NCI-H146 treated with DMSO at 0.1 percent for 48 hours (cell line): Measurements from ENCODE around the gene SORCS3.
A peak's percentile ranks its signal among the peaks of the same experiment; 100 is the strongest.

Experiments
- DNase-seq: peaks from one replicate; lab custom pipeline; 2025; ENCODE audit not compliant: unreplicated experiment; lab: John Stamatoyannopoulos, UW

SORCS3 gene

DNA sequence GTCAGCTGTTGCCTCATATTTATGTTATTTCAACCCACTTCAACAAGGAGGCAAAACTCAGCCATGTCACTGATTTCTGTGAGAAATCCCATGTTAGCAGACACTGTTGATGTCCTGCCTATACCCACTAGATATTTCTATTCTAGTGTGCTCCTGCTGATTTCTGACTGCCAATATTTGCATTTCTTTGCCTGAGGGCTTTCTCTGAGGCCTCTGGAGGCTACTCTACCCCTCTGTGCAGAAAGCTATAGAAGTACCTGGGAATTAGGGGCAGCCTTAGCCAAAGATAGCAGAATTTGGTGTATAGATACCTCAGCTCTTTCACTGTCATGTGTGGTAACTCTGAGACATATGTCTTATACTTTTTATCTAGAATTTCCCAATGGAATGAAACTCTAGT, 348.8 kb downstream of the SORCS3 start:
- peak; percentile 11 for DNase-seq

DNA sequence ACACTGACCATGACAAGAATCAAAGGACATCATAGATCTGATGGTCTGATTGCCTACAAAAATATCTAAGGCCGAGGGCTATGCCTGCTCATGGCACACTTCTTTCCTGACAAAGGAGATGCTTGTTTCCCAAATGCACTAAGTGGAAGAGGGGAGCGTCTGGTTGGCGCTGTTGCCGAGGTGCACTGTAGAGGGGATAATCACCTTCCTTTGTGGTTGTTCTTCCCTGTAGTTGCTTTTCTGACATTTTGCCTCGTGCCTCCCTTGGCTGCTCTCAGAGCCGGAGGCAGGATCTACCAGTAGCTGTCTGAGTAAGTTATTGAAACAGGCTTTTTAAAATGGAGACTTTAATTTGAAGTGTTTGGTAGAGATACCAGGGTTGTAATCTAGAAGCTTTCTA, 352.0 kb downstream of the SORCS3 start:
- DNase-seq: no peak

DNA sequence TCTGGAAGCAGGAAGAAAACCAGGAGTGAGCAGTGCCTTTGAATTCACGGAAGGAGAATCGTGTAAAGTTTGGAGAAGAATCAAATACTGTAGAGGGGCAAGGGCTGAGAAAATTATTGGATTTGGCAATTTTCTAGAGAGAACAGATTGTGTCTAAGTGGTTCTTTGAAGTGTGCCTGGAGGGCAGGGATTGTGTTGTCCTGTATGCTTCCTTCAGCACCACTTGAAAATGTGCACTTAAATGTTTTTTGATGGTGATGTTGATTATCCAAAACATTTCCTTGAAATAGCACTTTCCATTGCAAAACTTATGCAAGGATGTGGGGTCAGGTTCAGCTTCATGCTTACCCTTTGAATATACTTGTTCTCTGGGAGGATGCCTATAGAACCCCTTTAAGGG, 360.2 kb downstream of the SORCS3 start:
- DNase-seq: no peak

DNA sequence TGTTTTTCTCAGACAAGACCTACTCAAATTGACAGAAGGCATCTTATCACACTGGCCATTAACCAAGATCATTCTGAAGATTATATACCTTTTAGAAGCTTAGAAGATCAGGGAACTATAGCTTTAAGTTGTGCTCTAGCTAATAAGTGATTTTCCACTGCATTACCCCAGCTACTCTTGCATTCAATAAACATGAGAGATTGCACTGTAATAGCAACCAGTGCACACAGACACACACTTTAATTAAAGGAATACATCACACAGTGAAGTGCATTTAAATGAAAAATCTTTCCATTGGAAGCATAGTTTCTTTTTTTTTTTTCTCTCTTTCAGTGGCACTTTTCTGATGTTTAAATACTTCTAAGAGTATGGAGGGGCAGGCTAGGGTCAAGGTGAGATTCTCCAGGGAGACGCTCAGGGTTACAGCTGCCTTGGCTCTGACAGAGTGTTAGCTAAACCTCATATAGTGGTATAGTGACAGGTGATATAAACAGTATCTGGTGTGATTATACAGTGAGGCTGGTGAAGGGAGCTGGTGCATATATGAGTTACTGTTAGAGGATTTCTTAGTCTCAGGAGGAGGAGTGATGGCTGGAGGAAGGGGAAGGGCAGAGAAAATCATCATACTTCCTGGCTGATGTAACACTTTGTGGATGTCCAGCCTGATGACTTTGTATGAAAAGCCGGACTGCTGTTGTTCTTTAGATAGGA, 369.5 kb downstream of the SORCS3 start:
- no peak for DNase-seq

DNA sequence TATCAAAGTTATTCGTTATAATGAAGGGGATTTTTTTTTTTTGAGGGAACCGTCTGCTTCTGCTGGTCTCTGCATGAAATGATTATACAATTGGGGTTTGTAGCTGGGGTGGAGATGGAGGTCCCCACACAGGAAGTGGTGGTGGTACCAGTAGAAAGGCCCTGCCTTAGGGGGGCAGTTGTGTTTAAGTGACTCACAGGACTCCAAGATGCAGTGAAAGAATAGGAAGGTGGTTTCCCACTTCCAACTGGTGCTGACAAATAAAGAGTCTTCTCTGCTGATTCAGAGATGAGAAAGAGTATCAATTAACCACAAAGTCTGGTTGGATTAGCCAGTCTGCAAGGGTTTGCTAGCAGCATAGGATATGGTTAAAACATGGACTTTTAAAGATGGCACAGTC, 376.0 kb downstream of the SORCS3 start:
- DNase-seq: no peak

DNA sequence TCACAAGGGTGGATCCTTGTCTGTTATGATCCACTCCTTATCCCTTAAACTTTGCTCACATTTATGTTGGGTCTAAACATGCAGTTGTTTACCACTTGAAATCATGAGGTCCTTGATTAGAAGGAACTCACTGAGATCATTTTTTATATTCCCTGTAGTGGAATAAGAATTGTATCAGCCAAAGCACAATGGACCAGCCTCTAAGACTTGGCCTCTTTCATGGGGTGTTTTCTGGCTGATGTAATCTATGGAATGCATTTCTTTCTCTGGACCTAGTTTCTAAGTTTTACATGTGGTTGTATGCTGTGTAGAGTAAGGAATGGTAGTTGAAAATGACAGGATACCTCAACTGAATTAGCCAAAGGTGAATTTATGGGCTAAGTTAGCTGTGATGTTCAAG, 376.6 kb downstream of the SORCS3 start:
- DNase-seq: no peak

DNA sequence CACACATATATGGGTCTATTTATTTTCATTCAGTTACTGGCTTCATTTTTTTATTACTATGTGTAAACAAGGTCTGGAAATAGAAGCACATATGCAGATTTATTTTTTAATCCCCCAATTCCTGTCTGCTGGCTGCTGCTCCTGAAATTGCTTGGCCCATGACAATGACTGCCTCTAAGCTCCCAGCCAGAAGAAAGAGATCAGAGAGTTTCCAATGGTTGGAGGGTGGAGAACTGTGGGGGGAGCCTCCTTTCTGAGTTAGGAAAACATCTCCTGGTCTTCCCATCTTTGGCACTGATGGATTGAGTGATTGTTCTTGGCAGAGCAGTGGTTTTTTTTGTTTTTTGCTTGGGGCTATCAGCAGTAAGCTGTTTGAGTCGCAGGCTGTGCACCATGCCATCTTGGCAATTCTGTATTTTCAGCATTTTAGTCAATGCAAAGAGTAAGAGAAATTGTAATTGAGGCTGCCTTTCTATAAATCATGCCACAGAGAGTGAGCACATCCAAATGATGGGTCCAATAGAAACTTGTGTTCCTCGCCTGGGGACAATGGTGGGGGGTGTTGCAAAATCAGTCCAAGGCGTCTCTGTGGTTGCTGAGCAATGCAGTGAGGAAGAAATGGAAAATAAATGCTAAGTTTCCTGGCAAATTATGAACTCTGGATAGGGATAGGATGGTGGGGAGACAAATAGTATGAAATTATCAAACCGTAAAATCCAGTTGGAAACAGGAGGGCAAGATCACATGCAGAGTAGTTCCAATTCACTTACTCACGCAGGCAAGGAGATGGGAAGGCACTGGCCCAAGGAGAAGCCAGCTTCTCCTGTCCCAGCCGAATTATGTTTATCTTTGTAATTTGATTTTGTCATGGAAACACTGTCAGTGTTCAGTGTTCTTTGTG, 382.4 kb downstream of the SORCS3 start:
- DNase-seq: no peak

DNA sequence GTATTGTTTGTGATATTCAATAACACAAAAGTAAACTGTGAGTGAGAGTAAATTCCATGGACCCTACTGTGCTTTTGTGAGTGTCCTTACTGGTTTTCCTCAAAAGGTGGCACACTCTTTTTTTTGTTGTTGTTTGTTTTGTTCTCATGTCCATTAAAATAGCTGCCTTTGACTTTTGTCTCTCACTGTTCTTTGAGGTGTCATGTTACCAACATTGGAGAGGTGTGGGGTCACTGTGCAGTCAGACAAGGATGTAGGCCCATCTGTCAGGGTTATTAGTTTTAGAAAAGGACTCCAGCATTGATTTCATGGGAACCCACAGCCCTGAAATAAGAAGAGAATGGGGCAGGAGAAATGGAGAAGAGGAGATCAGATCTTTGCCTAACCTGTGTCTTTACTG, 383.1 kb downstream of the SORCS3 start:
- DNase-seq: peak; percentile 93

DNA sequence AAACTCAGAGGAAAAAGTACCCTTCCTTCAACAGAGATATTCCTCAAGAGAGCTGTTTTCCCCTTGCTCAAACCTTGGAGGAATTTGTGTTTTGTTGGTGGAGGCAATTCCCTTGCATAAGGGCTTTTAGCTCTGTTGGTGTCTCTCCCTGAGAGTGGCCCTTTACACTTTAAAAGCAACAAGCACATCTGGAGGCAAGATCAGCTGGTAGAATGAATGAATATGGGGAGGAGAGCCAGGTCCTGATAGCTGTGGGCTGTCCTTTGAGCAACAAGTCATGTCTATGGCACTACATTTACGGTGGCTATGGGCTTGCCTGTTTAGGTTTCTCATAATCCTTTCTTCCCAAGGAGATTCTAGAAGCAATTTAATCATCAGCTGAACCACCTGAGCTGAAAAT, 384.0 kb downstream of the SORCS3 start:
- DNase-seq: no peak

DNA sequence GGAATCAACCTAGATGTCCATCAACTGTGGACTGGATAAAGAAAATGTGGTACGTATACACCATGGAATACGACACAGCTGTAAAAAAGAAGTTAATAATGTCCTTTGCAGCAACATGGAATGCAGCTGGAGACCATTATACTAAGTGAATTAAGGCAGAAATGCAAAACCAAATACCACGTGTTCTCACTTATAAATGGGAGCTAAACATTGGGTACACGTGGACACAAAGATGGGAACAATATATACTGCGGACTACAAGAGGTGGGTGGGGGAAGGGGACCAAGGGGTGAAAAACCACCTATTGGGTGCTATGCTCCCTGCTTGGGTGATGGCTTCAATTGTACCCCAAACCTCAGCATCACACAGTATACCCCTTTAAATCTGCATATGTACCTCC, 385.5 kb downstream of the SORCS3 start:
- DNase-seq: no peak

DNA sequence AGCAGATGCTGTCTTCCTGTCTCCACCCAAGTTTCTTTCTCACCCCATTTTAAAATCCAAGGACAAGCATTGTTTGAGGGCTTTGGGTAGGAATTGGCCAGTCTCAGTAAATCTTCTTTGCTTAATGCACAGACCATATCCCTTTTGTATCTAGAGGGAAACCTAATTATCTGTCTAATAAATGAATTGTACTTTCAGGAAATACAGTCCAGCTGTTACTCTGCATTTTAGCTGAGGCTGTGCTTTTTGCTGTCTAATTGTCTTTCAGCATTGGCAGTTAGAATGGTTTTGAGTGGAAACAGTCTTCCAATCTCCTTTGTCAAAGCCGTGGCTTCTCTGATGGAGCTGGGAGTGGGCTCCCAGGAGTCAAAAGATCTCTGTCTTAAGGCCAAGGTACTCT, 388.2 kb downstream of the SORCS3 start:
- no peak for DNase-seq

DNA sequence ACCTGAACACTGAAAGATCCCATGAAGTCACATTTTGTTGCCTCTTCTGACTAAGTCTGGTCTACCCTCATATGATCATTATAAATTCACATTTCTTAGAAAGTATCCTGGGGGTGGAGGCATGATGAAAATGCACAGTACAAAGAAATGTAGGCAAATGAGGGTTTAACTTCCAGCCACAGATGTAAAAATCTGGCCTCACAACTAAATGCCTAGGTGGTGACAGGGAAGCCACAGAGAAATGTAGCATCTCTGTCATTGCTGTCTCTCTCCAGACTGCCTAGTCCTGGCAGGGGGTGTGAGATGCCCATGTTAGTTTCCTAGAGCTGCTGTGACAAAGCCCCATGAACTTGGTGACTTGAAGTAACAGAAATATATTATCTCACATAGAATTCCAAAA, 395.9 kb downstream of the SORCS3 start:
- no peak for DNase-seq

DNA sequence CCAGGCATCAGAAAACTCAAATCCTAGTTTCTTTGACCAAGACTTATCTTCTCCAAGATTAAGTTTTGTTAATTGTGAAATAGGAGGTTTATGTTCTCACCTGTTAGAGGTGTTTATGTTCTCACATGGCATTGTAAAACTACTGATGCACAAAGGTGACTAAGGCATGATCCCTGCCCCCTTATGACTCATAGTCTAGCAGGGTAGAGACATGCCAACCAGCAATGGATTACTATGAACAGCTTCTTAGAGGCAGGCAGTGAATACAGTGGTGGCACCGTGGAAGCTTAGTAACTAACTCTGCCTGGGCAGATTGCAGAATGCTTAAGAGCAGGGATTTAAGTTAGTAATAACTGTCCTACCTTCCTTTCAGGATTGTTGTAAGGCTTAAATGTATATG, 400.9 kb downstream of the SORCS3 start:
- no peak for DNase-seq

DNA sequence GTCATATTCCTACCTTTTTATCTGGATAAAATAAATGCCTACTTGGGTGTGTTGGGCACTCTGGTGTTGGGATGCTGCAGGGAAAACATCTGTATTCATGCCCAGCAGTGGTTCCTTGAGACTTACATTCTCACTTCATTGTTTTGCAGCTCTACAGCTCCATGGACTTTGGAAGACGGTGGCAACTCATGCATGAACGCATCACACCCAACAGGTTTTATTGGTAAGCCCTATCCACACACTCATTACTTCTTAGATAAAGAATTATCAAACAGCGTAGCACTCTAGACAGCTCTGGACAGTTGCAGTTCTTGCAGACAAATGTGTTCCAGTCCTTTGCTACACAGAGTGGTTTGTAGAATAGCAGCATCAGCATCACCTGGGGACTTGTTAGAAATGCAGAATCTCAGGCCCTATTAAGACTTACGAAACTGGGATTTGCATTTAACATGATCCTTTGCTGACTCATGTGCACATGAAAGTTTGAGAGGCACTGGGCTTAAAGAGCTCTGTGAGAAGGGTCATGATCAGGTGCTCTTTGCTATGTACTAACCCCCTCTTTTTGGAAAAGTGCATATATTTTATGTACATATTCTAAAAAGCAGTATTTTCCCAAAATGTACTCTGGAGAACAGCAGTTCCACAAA, 401.9 kb downstream of the SORCS3 start:
- DNase-seq: no peak

DNA sequence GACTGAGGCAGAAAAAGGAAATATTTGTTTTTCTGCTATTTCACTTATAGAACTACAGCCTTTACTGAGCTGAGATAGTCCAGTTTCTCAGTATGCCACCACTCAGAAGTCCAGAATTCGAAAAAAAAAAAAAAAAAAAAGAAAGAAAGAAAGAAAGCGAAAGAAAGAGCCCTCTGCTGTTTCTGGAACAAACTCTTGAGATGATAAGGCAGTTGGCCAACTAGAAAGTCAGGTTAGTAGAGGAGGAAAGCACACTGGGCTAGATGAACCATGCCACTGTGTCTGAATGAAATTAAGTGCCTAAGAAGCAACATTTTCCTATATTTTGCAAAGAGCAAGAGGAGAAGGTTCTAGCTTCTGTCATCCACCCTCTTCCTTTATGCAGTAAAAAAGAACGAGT, 403.8 kb downstream of the SORCS3 start:
- DNase-seq: no peak

DNA sequence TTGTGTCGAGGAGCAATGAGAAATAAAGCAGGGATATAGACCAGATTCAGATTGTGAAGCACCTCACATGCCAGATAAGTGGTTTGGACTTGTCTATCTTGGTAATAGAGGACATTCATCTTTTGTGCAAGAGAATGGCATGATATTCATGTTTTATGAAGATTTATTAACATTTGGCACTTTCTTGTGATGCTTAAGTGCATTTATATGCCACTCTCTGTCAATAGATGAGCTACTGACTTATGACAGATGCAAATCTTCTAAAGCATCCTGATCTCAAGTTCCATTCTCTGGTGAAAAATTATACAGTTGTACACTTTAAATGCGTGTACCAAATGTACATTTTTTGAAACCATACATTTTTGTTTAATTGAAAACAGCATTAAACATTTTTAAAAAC, 415.3 kb downstream of the SORCS3 start:
- DNase-seq: no peak

DNA sequence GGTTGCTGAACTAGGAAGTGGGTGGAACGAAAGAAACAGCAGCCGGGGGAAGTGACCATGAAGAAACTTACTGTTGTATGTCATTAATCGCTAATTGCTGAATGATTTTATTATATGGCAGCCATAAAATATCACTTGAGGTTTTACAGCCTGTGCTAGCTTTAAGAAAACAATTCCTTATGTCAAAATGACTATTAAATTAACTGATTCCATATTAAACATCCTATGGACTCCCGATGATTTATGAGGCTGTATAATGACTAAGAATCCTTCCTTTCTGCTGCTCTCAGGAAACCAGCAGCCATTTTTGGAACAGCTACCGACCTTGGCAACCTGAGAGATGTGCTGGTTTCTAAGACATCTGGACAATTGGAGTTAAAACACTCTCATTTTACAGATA, 421.9 kb downstream of the SORCS3 start:
- DNase-seq: no peak

DNA sequence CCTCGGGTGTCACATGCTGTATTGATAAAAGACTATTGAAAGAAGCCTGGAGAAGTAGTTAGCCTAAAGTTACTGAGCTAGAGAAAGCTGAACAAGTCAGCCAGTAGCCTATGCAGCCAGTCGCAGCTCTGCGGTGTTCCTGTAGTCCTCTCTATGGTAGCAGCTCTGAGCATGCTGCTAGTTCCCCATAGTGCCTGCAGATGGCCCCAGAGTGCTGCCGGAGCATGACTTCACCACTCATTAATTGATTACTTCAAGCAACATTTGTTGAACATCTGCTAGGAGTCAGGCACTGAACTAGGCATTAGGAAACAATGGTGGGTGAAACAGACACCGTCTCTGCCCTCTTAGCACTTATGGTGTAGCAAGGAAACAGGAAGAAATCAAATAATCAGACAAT, 422.7 kb downstream of the SORCS3 start:
- peak; percentile 30 for DNase-seq

DNA sequence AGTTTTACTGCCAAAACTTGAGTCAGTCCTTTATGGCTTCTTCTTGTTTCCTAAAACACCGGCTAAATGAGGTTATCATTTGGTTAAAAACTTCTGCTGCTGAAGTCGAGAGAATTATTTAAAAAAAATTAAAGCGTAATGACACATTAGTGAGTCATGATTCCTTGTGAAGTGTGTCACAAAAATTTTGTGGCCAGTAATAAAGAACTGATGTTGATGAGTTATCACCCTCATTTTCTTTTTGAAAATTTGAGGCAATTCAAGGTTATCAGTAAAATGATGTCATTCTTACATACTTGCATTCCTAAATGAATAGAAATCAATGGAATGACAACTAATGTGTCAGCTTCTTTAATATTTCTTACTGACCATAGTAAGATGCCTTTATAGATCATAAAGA, 427.4 kb downstream of the SORCS3 start:
- DNase-seq: no peak

DNA sequence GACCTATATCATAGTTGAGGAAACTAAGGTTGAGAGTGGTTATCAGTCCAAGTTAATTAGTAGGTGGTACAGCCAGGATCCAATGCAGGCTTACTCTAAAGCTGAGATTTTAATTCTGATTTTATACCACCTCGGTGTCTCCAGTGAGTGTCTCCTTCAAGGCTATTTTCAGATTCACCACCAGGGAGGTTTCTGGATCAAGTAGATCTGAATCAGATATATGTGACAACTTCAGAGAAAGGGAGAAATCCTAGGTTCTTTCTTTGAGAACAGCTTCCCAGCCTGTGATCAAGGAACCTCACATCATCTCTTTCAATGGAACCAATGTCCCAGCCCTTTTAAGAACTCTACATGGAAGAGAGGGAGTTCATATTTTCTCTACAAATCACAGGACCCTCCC, 429.2 kb downstream of the SORCS3 start:
- DNase-seq: no peak

DNA sequence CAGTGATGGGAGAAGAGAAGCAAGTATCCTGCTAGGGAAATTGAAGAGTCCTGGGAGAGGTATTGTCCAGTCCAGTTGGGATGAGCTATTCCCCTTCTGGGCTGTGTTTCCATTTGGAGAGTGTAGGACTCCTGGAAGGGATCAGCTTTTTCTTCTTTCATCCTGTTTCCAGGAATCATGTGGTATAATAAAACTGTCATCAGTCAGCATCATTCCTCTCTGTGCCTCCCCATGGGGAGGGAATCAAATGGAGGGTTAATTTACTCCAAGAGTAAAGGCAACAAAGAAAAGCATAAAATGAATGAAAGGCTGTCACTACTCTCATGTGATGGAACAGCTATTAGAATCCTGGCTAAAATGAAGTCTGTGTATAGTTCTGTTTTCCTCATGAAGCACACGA, 429.9 kb downstream of the SORCS3 start:
- DNase-seq: no peak

DNA sequence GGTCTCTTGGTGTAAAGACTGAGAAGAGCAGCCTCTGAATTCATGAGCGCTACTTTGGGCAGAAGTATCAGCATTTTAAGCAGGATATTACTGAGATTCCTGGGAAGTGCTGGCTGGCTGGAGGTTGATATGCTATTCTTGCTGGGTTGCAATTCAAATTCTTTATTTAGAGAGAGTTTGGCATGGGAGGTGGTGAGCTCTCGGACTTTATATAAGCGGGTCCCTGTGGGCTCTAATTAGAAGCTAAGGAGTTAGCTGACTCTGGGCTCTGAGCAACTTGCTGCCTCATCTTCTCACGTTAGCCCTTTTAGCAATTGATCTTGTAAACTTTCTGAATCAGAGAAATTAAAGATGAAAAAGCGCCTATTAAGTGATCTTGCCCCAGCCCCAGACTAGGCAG, 430.9 kb downstream of the SORCS3 start:
- no peak for DNase-seq
